ENCODE data around the gene UBR2.
"Not testable (repeated sequence)": the region's sequence is repeated elsewhere in the genome, so short reads cannot be mapped to it uniquely, and the experiment has no call there.

Gene UBR2

GRCh38 chr6:42644211-42644610, 80.4 kb downstream of the UBR2 start:
- Histone ChIP-seq H3K36me3 (ENCODE audit: insufficient read depth, low read length) (peaks cover 32% of the 10 kb centered on the region), H3K27ac (ENCODE audit: low read depth, low read length) (no peak overlapping the region), H3K27me3 (ENCODE audit: insufficient read depth, low read length) (no peaks in the 10 kb centered on the region), H3K4me1 (ENCODE audit: control insufficient read depth, insufficient read depth, low read length, unreplicated experiment) (no peaks in the 10 kb centered on the region), H3K79me2 (ENCODE audit: control insufficient read depth, insufficient read depth, low read length, unreplicated experiment) (no peaks in the 10 kb centered on the region), H2AFZ (ENCODE audit: low read length, unreplicated experiment) (no peak overlapping the region), H3K4me3 (ENCODE audit: low read depth, low read length) (no peak overlapping the region)

GRCh38 chr6:42652024-42652746, 88.4 kb downstream of the UBR2 start:
- no peaks in the 10 kb centered on the region for H3K79me2 ChIP-seq (ENCODE audit: control insufficient read depth, insufficient read depth, low read length, unreplicated experiment)
- no peak overlapping the region for H3K4me3 ChIP-seq (ENCODE audit: low read depth, low read length)
- H3K27ac ChIP-seq (ENCODE audit: low read depth, low read length), result no peak overlapping the region
- no peak overlapping the region for H2AFZ ChIP-seq (ENCODE audit: low read length, unreplicated experiment)
- no peaks in the 10 kb centered on the region for H3K4me1 ChIP-seq (ENCODE audit: control insufficient read depth, insufficient read depth, low read length, unreplicated experiment)
- H3K27me3 ChIP-seq (ENCODE audit: insufficient read depth, low read length), result no peaks in the 10 kb centered on the region
- peaks cover 34% of the 10 kb centered on the region for H3K36me3 ChIP-seq (ENCODE audit: insufficient read depth, low read length)

GRCh38 chr6:42653851-42654250, 90.0 kb downstream of the UBR2 start:
- Histone ChIP-seq H3K27me3 (ENCODE audit: insufficient read depth, low read length) (no peaks in the 10 kb centered on the region), H3K4me1 (ENCODE audit: control insufficient read depth, insufficient read depth, low read length, unreplicated experiment) (no peaks in the 10 kb centered on the region), H3K36me3 (ENCODE audit: insufficient read depth, low read length) (peaks cover 36% of the 10 kb centered on the region), H2AFZ (ENCODE audit: low read length, unreplicated experiment) (no peak overlapping the region), H3K27ac (ENCODE audit: low read depth, low read length) (no peak overlapping the region), H3K79me2 (ENCODE audit: control insufficient read depth, insufficient read depth, low read length, unreplicated experiment) (no peaks in the 10 kb centered on the region), H3K4me3 (ENCODE audit: low read depth, low read length) (no peak overlapping the region)

- Histone ChIP-seq H3K36me3 (ENCODE audit: insufficient read depth, low read length) (peaks cover 35% of the 10 kb centered on the region), H3K27me3 (ENCODE audit: insufficient read depth, low read length) (no peaks in the 10 kb centered on the region), H3K4me1 (ENCODE audit: control insufficient read depth, insufficient read depth, low read length, unreplicated experiment) (no peaks in the 10 kb centered on the region), H3K4me3 (ENCODE audit: low read depth, low read length) (no peak overlapping the region), H2AFZ (ENCODE audit: low read length, unreplicated experiment) (no peak overlapping the region), H3K79me2 (ENCODE audit: control insufficient read depth, insufficient read depth, low read length, unreplicated experiment) (no peaks in the 10 kb centered on the region), H3K27ac (ENCODE audit: low read depth, low read length) (no peak overlapping the region)
These were observed 96.0 kb downstream of the UBR2 start for GRCh38 chr6:42659806-42660205.

- Histone ChIP-seq H3K4me1 (ENCODE audit: control insufficient read depth, insufficient read depth, low read length, unreplicated experiment) (no peaks in the 10 kb centered on the region), H3K27ac (ENCODE audit: low read depth, low read length) (no peak overlapping the region), H2AFZ (ENCODE audit: low read length, unreplicated experiment) (no peak overlapping the region), H3K4me3 (ENCODE audit: low read depth, low read length) (no peak overlapping the region), H3K79me2 (ENCODE audit: control insufficient read depth, insufficient read depth, low read length, unreplicated experiment) (no peaks in the 10 kb centered on the region), H3K36me3 (ENCODE audit: insufficient read depth, low read length) (peaks cover 37% of the 10 kb centered on the region), H3K27me3 (ENCODE audit: insufficient read depth, low read length) (no peaks in the 10 kb centered on the region)
These were observed 97.8 kb downstream of the UBR2 start for GRCh38 chr6:42661540-42662153.

GRCh38 chr6:42664718-42665117, 100.9 kb downstream of the UBR2 start:
- Histone ChIP-seq H3K79me2 (ENCODE audit: control insufficient read depth, insufficient read depth, low read length, unreplicated experiment) (no peaks in the 10 kb centered on the region), H3K27me3 (ENCODE audit: insufficient read depth, low read length) (no peaks in the 10 kb centered on the region), H3K27ac (ENCODE audit: low read depth, low read length) (no peak overlapping the region), H3K4me3 (ENCODE audit: low read depth, low read length) (no peak overlapping the region), H2AFZ (ENCODE audit: low read length, unreplicated experiment) (no peak overlapping the region), H3K36me3 (ENCODE audit: insufficient read depth, low read length) (peaks cover 34% of the 10 kb centered on the region), H3K4me1 (ENCODE audit: control insufficient read depth, insufficient read depth, low read length, unreplicated experiment) (no peaks in the 10 kb centered on the region)

- not testable (repeated sequence) for H3K27ac ChIP-seq (ENCODE audit: low read depth, low read length); H3K27me3 ChIP-seq (ENCODE audit: insufficient read depth, low read length); H2AFZ ChIP-seq (ENCODE audit: low read length, unreplicated experiment); H3K4me3 ChIP-seq (ENCODE audit: low read depth, low read length); H3K79me2 ChIP-seq (ENCODE audit: control insufficient read depth, insufficient read depth, low read length, unreplicated experiment); H3K4me1 ChIP-seq (ENCODE audit: control insufficient read depth, insufficient read depth, low read length, unreplicated experiment)
- H3K36me3 ChIP-seq (ENCODE audit: insufficient read depth, low read length), result peaks cover 50% of the 10 kb centered on the region
These were observed 110.5 kb downstream of the UBR2 start for GRCh38 chr6:42674368-42674767.

GRCh38 chr6:42674780-42675179, 111.0 kb downstream of the UBR2 start:
- peaks cover 50% of the 10 kb centered on the region for H3K36me3 ChIP-seq (ENCODE audit: insufficient read depth, low read length)
- H3K27ac ChIP-seq (ENCODE audit: low read depth, low read length), result no peak overlapping the region
- no peak overlapping the region for H3K4me3 ChIP-seq (ENCODE audit: low read depth, low read length)
- H3K4me1 ChIP-seq (ENCODE audit: control insufficient read depth, insufficient read depth, low read length, unreplicated experiment), result no peaks in the 10 kb centered on the region
- no peak overlapping the region for H2AFZ ChIP-seq (ENCODE audit: low read length, unreplicated experiment)
- H3K27me3 ChIP-seq (ENCODE audit: insufficient read depth, low read length), result no peaks in the 10 kb centered on the region
- H3K79me2 ChIP-seq (ENCODE audit: control insufficient read depth, insufficient read depth, low read length, unreplicated experiment), result no peaks in the 10 kb centered on the region

GRCh38 chr6:42679358-42679757, 115.5 kb downstream of the UBR2 start:
- H3K27ac ChIP-seq (ENCODE audit: low read depth, low read length), result no peak overlapping the region
- H2AFZ ChIP-seq (ENCODE audit: low read length, unreplicated experiment), result no peak overlapping the region
- peaks cover 56% of the 10 kb centered on the region for H3K36me3 ChIP-seq (ENCODE audit: insufficient read depth, low read length)
- no peaks in the 10 kb centered on the region for H3K27me3 ChIP-seq (ENCODE audit: insufficient read depth, low read length)
- no peak overlapping the region for H3K4me3 ChIP-seq (ENCODE audit: low read depth, low read length)
- H3K4me1 ChIP-seq (ENCODE audit: control insufficient read depth, insufficient read depth, low read length, unreplicated experiment), result no peaks in the 10 kb centered on the region
- no peaks in the 10 kb centered on the region for H3K79me2 ChIP-seq (ENCODE audit: control insufficient read depth, insufficient read depth, low read length, unreplicated experiment)

GRCh38 chr6:42688281-42688680, 124.5 kb downstream of the UBR2 start:
- Histone ChIP-seq H3K36me3 (ENCODE audit: insufficient read depth, low read length) (peaks cover 25% of the 10 kb centered on the region), H2AFZ (ENCODE audit: low read length, unreplicated experiment) (no peak overlapping the region), H3K27me3 (ENCODE audit: insufficient read depth, low read length) (no peaks in the 10 kb centered on the region), H3K79me2 (ENCODE audit: control insufficient read depth, insufficient read depth, low read length, unreplicated experiment) (no peaks in the 10 kb centered on the region), H3K4me1 (ENCODE audit: control insufficient read depth, insufficient read depth, low read length, unreplicated experiment) (peaks cover 41% of the 10 kb centered on the region), H3K27ac (ENCODE audit: low read depth, low read length) (no peak overlapping the region), H3K4me3 (ENCODE audit: low read depth, low read length) (no peak overlapping the region)

- H3K4me3 ChIP-seq (ENCODE audit: low read depth, low read length), result no peak overlapping the region
- H3K27me3 ChIP-seq (ENCODE audit: insufficient read depth, low read length), result no peaks in the 10 kb centered on the region
- H3K36me3 ChIP-seq (ENCODE audit: insufficient read depth, low read length), result peaks cover 18% of the 10 kb centered on the region
- no peak overlapping the region for H3K27ac ChIP-seq (ENCODE audit: low read depth, low read length)
- no peak overlapping the region for H2AFZ ChIP-seq (ENCODE audit: low read length, unreplicated experiment)
- peaks cover 52% of the 10 kb centered on the region for H3K4me1 ChIP-seq (ENCODE audit: control insufficient read depth, insufficient read depth, low read length, unreplicated experiment)
- H3K79me2 ChIP-seq (ENCODE audit: control insufficient read depth, insufficient read depth, low read length, unreplicated experiment), result no peaks in the 10 kb centered on the region
These were observed 125.5 kb downstream of the UBR2 start for GRCh38 chr6:42689371-42689770.
